ENCODE measurements around the gene NRIP1. TPM values are rescaled to one million over a fixed set of nuclear protein-coding genes. Genes with fewer than 3 reads are reported as not detected.

The NRIP1 gene
- total and polyA plus RNA-seq, 5 donors from 2014 or later = 11.6 to 20.3 (median 13.3) TPM

DNA sequence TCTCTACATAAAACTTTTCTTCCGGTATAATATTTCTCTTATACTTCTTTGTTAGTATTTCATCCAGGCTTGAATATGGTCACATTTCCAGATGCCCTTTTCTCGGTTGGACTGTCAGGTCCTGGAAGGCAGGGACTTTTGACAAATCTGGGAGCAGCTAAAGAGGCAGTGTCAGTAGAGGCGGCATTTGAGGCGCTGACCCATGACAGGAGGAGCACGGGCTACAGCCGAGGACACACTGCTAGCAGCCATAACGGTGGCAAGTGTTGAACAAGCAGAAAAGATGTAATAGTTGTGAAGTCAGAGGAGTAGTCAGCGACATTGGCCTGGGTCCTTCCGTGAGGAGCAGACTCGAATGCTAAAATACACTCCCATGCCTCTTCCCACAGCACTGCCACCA lies 14.5 kb upstream of the NRIP1 start:
- Mint-ChIP-seq H3K9me3 (peaks cover 0 to 2% (median 0%) of the 10 kb centered on the region in 7 donors), H3K27ac (no peak overlapping the region), H3K36me3 (no peaks in the 10 kb centered on the region), H3K4me3 (no peak overlapping the region), H3K4me1 (no peaks in the 10 kb centered on the region), H3K27me3 (peaks cover 9% of the 10 kb centered on the region)
- H3K36me3 ChIP-seq (ENCODE audit: control insufficient read depth, insufficient read depth, low read length) = no peaks in the 10 kb centered on the region
- H3K4me1 ChIP-seq (ENCODE audit: control insufficient read depth, insufficient read depth, low read length, poor library complexity, severe bottlenecking) = no peaks in the 10 kb centered on the region
- no peak for DNase-seq
- H3K27ac ChIP-seq (ENCODE audit: insufficient read depth, low read length, poor library complexity, severe bottlenecking) = no peak overlapping the region
- ATAC-seq (ENCODE audit: low read depth in 2 of 2) = no peak
- H3K27me3 ChIP-seq (ENCODE audit: control insufficient read depth, insufficient read depth, low read length) = peaks cover 6% of the 10 kb centered on the region
- no peak overlapping the region for H3K4me3 ChIP-seq (ENCODE audit: low read depth, low read length)
- H3K9me3 ChIP-seq (ENCODE audit: control insufficient read depth in 2 of 2, low read length in 2 of 2) = no peaks in the 10 kb centered on the region

DNA sequence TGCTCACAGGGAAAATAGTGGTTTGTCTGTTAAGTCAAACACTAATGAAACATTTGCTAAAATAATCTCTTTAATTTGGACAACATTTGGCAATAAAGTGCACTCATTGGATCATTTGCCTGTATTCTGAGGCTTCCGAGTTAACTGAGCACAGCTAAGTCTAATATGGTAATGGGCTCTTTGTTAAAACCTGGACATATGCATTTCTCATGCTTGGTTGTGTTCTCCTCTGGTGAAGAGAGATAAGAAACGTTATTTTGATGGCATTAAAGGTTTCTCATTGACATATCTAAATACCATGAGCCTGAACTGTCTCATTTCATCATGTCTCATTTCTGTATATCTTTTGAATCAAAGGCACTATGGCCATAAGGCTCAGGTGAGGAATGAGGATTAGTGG lies 13.4 kb upstream of the NRIP1 start:
- Histone ChIP-seq H3K36me3 (ENCODE audit: control insufficient read depth, insufficient read depth, low read length) (no peaks in the 10 kb centered on the region), H3K4me1 (ENCODE audit: control insufficient read depth, insufficient read depth, low read length, poor library complexity, severe bottlenecking) (no peaks in the 10 kb centered on the region), H3K27ac (ENCODE audit: insufficient read depth, low read length, poor library complexity, severe bottlenecking) (no peak overlapping the region), H3K9me3 (ENCODE audit: control insufficient read depth in 2 of 2, low read length in 2 of 2) (no peaks in the 10 kb centered on the region), H3K4me3 (ENCODE audit: low read depth, low read length) (no peak overlapping the region), H3K27me3 (ENCODE audit: control insufficient read depth, insufficient read depth, low read length) (peaks cover 6% of the 10 kb centered on the region)
- no peaks in the 10 kb centered on the region for H3K36me3 Mint-ChIP-seq
- no peak overlapping the region for H3K27ac Mint-ChIP-seq
- H3K9me3 Mint-ChIP-seq = peaks cover 0 to 2% (median 0%) of the 10 kb centered on the region in 7 donors
- H3K27me3 Mint-ChIP-seq = peaks cover 9% of the 10 kb centered on the region
- ATAC-seq (ENCODE audit: low read depth in 2 of 2) (no peak), DNase-seq (no peak)
- no peak overlapping the region for H3K4me3 Mint-ChIP-seq
- H3K4me1 Mint-ChIP-seq = no peaks in the 10 kb centered on the region

DNA sequence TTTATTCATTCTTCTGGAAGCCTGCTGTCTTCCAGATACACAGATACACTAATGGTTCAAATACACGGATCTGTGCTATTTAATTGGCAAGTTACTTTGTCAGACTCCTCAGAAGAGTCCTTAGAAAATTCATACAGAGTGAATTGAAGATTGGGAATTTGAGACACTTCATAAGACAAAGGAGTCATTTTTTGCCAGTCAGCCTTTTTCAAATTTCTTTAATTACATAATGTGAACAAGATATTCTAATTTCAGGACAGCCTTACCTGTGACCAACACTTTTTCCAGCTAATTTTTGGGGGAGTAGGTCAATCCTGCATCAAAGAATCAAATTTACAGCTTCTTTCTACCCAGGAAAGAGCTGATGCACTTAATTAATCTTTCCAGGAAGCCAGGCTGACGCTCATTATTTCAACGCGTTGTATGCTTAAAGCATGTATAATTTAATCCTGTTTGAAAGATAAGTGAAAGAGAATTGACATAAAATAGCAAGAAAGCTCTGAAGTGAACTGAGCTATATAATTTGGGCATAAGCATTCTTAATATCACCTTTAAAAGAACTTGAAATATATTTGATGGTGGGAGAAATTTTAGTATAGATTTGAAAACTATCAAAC lies 12.8 kb upstream of the NRIP1 start:
- DNase-seq (no peak), ATAC-seq (ENCODE audit: low read depth in 2 of 2) (no peak)
- Mint-ChIP-seq H3K4me1 (no peaks in the 10 kb centered on the region), H3K36me3 (no peaks in the 10 kb centered on the region), H3K27me3 (peaks cover 9% of the 10 kb centered on the region), H3K27ac (no peak overlapping the region), H3K4me3 (no peak overlapping the region), H3K9me3 (peaks cover 0 to 2% (median 0%) of the 10 kb centered on the region in 7 donors)
- H3K9me3 ChIP-seq (ENCODE audit: control insufficient read depth in 2 of 2, low read length in 2 of 2) = no peaks in the 10 kb centered on the region
- no peak overlapping the region for H3K4me3 ChIP-seq (ENCODE audit: low read depth, low read length)
- H3K36me3 ChIP-seq (ENCODE audit: control insufficient read depth, insufficient read depth, low read length) = no peaks in the 10 kb centered on the region
- H3K4me1 ChIP-seq (ENCODE audit: control insufficient read depth, insufficient read depth, low read length, poor library complexity, severe bottlenecking) = no peaks in the 10 kb centered on the region
- H3K27me3 ChIP-seq (ENCODE audit: control insufficient read depth, insufficient read depth, low read length) = peaks cover 6% of the 10 kb centered on the region
- H3K27ac ChIP-seq (ENCODE audit: insufficient read depth, low read length, poor library complexity, severe bottlenecking) = no peak overlapping the region

DNA sequence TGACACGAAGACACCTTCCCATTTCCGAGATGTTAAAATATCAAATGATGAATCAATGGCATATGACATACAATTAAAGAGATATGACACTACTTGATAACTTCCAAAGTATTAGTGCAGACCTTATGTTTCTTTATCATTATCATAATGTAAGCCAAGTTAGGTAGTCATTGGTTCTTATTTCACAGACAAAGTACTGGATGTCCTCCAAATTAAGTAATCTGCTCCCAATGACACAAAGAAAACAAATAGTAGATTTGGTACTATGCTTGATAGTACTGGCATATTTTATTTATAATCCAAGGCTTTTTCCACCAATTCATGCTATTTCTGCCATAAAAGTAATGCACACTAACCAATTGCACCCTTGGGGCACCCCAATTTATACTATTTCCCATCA lies 11.9 kb upstream of the NRIP1 start:
- no peak overlapping the region for H3K4me3 Mint-ChIP-seq
- H3K9me3 Mint-ChIP-seq = peaks cover 0 to 2% (median 0%) of the 10 kb centered on the region in 7 donors
- no peaks in the 10 kb centered on the region for H3K4me1 Mint-ChIP-seq
- Histone ChIP-seq H3K4me1 (ENCODE audit: control insufficient read depth, insufficient read depth, low read length, poor library complexity, severe bottlenecking) (no peaks in the 10 kb centered on the region), H3K27me3 (ENCODE audit: control insufficient read depth, insufficient read depth, low read length) (peaks cover 6% of the 10 kb centered on the region), H3K4me3 (ENCODE audit: low read depth, low read length) (no peak overlapping the region), H3K36me3 (ENCODE audit: control insufficient read depth, insufficient read depth, low read length) (no peaks in the 10 kb centered on the region), H3K27ac (ENCODE audit: insufficient read depth, low read length, poor library complexity, severe bottlenecking) (no peak overlapping the region), H3K9me3 (ENCODE audit: control insufficient read depth in 2 of 2, low read length in 2 of 2) (no peaks in the 10 kb centered on the region)
- no peak for DNase-seq
- ATAC-seq (ENCODE audit: low read depth in 2 of 2) = no peak
- H3K27me3 Mint-ChIP-seq = peaks cover 9% of the 10 kb centered on the region
- H3K27ac Mint-ChIP-seq = no peak overlapping the region
- H3K36me3 Mint-ChIP-seq = no peaks in the 10 kb centered on the region

DNA sequence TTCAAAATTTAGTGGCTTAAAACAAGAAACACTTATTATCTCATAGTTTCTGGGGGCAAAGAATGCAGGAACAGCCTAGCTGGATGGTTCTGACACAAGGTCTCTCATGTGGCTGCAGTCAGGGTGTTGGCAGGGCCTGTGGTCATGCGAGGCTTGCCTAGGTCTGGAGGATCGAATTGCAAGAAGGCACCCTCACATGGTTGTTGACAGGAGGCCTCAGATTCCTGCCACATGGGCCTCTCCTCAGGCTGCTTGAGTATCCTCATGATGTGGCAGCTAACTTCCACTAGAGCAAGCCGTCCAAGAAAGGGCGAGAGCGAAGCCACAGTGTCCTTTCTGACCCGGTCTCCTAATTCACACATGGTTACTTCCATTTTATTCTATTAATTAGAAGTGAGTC lies 6.2 kb upstream of the NRIP1 start:
- H3K36me3 Mint-ChIP-seq = no peaks in the 10 kb centered on the region

DNA sequence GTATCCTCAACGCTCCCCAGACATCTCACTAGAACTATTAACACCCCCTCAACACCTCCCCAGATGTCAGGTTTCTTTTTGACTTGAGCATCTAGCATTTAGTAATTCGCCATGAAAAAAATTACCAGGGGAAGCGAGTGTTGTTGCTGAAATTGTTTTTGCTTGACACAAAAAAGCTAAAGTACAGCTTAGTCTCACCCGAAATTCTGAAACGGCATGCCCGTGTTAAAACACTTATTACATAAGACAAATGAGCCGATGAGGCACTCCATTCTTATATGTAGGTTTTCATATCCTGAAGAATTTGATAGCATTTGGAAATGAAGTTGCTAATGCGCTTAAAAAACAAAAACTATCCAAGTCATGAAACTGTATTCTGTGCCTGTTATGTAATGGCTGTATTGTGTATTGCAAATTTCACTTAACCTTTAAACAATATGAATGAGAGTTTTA lies 1.3 kb upstream of the NRIP1 start:
- DNase-seq = no peak
- Histone ChIP-seq H3K27ac (ENCODE audit: insufficient read depth, low read length, poor library complexity, severe bottlenecking) (peak overlapping the region; percentile 76), H3K27me3 (ENCODE audit: control insufficient read depth, insufficient read depth, low read length) (peaks cover 30% of the 10 kb centered on the region), H3K4me1 (ENCODE audit: control insufficient read depth, insufficient read depth, low read length, poor library complexity, severe bottlenecking) (peaks cover 27% of the 10 kb centered on the region), H3K9me3 (ENCODE audit: control insufficient read depth in 2 of 2, low read length in 2 of 2) (no peaks in the 10 kb centered on the region), H3K36me3 (ENCODE audit: control insufficient read depth, insufficient read depth, low read length) (no peaks in the 10 kb centered on the region), H3K4me3 (ENCODE audit: low read depth, low read length) (peak overlapping the region; percentile 93)
- Mint-ChIP-seq H3K4me3 (peak overlapping the region; percentile 92 to 98 (median 96)), H3K27me3 (peaks cover 55% of the 10 kb centered on the region), H3K4me1 (peaks cover 7 to 34% (median 25%) of the 10 kb centered on the region in 4 donors), H3K36me3 (no peaks in the 10 kb centered on the region), H3K9me3 (peaks cover 0 to 4% (median 0%) of the 10 kb centered on the region in 7 donors), H3K27ac (peak overlapping the region; percentile 97 to 98 (median 97))
- no peak for ATAC-seq (ENCODE audit: low read depth in 2 of 2)

More for the DNA sequence above, 6.2 kb upstream of the NRIP1 start:
- Histone ChIP-seq H3K36me3 (ENCODE audit: control insufficient read depth, insufficient read depth, low read length) (no peaks in the 10 kb centered on the region), H3K27me3 (ENCODE audit: control insufficient read depth, insufficient read depth, low read length) (peaks cover 26% of the 10 kb centered on the region), H3K4me3 (ENCODE audit: low read depth, low read length) (no peak overlapping the region), H3K27ac (ENCODE audit: insufficient read depth, low read length, poor library complexity, severe bottlenecking) (no peak overlapping the region), H3K9me3 (ENCODE audit: control insufficient read depth in 2 of 2, low read length in 2 of 2) (no peaks in the 10 kb centered on the region), H3K4me1 (ENCODE audit: control insufficient read depth, insufficient read depth, low read length, poor library complexity, severe bottlenecking) (peaks cover 2% of the 10 kb centered on the region)
- ATAC-seq (ENCODE audit: low read depth in 2 of 2) (no peak), DNase-seq (no peak)
- Mint-ChIP-seq H3K9me3 (peaks cover 0 to 3% (median 0%) of the 10 kb centered on the region in 7 donors), H3K27me3 (peaks cover 22% of the 10 kb centered on the region), H3K27ac (no peak overlapping the region), H3K4me1 (peaks cover 0 to 5% (median 2%) of the 10 kb centered on the region in 4 donors), H3K4me3 (no peak overlapping the region)

DNA sequence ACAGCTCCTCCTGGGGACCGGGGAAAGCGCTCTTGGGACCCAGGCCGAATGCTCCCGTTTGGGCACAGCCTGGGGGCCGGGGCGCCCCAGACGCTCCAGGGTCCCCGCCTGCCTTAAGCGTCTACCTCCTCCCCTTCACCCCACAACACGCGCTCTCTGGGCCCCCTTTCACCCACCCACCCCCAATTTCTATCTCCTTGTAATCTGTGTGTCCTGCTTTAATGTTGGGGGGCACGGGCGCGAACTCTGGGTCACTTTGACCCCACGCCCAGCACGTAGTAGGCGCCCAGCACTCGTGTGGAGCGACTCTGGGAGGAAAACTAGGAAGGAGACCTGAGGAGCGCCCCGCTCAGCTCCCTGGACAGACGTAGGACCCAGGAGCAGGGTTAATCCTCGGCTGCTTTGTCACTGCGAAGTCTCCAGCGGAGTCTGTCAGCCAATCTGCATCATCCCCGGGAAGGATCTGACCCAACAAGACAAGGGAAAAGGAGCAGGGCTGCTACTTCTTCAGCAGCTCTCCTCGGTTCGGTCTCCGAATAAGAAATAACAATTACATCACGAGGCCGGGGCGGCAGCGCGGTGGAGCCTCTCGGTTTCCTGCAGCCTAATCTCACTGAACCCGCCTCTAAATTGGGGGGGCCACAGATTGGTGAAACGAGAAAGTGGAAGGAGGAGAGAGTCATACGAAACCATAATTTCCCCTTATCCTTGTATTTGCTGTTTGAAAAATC lies 757 bp upstream of the NRIP1 start:
- peak overlapping the region; percentile 97 to 98 (median 97) for H3K27ac Mint-ChIP-seq
- peaks cover 0 to 4% (median 0%) of the 10 kb centered on the region in 7 donors for H3K9me3 Mint-ChIP-seq
- H3K4me1 Mint-ChIP-seq = peaks cover 7 to 40% (median 29%) of the 10 kb centered on the region in 4 donors
- no peaks in the 10 kb centered on the region for H3K36me3 ChIP-seq (ENCODE audit: control insufficient read depth, insufficient read depth, low read length)
- ATAC-seq (ENCODE audit: low read depth in 2 of 2) = peak; percentile 38 to 45
- H3K27me3 ChIP-seq (ENCODE audit: control insufficient read depth, insufficient read depth, low read length) = peaks cover 30% of the 10 kb centered on the region
- no peaks in the 10 kb centered on the region for H3K9me3 ChIP-seq (ENCODE audit: control insufficient read depth in 2 of 2, low read length in 2 of 2)
- H3K4me3 Mint-ChIP-seq = peak overlapping the region; percentile 92 to 98 (median 96)
- peaks cover 27% of the 10 kb centered on the region for H3K4me1 ChIP-seq (ENCODE audit: control insufficient read depth, insufficient read depth, low read length, poor library complexity, severe bottlenecking)
- DNase-seq = peak; percentile 53 to 85 (median 79)
- peak overlapping the region; percentile 76 for H3K27ac ChIP-seq (ENCODE audit: insufficient read depth, low read length, poor library complexity, severe bottlenecking)
- peaks cover 55% of the 10 kb centered on the region for H3K27me3 Mint-ChIP-seq
- H3K4me3 ChIP-seq (ENCODE audit: low read depth, low read length) = peak overlapping the region; percentile 93
- H3K36me3 Mint-ChIP-seq = no peaks in the 10 kb centered on the region

Measured in CD4-positive, CD25-positive, alpha-beta regulatory T cell (primary cell).